GM19023 (cell line): ENCODE data around the gene CORO2B.
"Not testable (repeated sequence)": the region's sequence is repeated elsewhere in the genome, so short reads cannot be mapped to it uniquely, and the experiment has no call there.

Source experiments
- ATAC-seq: cut with Tn5 transposase; IDR thresholded peaks from one replicate; pipeline ENCODE4 v1.9.1; 2021; ENCODE audit warnings: mild to moderate bottlenecking, moderate library complexity; ENCODE audit not compliant: unreplicated experiment

Gene CORO2B

GRCh38 chr15:68667800-68668625 lies 89.2 kb downstream of the CORO2B start:
- ATAC-seq = no peak

DNA sequence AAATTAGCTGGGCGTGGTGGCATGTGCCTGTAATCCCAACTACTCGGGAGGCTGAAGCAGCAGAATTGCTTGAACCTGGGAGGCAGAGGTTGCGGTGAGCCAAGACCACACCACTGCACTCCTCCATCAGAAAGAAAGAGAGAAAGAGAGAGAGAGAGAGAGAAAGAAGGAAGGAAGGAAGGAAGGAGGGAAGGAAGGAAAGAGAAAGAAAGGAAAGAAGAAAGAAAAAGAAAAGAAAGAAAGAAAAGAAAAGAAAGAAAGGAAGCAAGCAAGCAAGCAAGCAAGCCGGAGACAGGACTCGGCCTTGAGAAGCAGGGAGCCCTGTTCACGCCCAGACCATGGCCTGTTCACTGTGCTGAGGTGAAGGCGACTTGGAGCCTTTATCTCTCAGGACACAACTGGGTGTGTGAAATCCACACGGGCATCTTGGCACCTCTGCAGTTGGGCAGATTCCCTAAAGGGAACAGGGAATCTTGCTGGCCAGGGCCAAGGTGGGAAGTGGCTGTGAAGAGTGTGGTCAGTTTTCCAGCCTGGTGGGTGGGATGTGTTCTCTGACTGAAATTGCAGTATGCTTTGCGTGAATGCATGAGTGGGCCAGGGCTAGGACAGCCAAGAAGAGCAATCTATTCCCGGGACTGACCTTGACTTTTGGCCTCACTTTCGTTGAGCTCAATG lies 90.3 kb downstream of the CORO2B start:
- ATAC-seq = no peak

DNA sequence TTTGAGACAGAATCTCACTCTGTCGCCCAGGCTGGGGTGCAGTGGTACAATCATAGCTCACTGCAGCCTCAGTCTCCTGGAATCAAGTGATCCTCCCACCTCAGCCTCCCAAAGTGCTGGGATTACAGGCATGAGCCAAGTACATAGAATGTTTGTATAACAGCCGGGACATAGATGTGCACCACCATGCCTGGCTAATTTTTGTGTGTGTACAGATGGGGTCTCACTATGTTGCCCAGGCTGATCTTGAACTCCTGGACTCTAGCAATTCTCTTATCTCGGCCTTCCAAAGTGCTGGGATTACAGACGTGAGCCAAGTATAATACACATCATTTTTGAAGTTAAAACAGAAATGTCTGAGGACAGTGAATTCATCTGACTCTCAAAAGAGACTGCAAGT lies 93.5 kb downstream of the CORO2B start:
- no peak for ATAC-seq

DNA sequence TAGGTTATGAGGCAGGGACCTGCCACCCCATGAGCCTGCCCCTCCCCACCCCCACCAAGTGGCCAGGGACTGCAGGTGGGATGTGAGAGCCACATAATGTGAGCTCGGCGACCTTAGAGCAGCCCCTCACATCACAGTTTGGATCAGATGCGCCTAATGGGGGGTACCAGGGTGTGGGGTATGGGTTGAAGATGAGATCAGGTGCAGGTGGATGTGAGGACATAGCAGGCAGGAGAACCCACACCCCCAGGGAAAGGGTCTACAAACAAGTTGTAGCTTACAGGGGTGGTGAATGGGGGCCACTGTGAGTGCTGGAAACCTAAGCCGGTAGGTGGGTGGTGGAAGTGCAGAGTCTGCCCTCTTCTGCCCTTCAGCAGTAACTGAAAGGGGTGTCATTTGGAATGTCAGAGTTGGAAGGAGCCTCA lies 94.0 kb downstream of the CORO2B start:
- ATAC-seq = no peak

GRCh38 chr15:68674975-68675374 lies 96.2 kb downstream of the CORO2B start:
- no peak for ATAC-seq

DNA sequence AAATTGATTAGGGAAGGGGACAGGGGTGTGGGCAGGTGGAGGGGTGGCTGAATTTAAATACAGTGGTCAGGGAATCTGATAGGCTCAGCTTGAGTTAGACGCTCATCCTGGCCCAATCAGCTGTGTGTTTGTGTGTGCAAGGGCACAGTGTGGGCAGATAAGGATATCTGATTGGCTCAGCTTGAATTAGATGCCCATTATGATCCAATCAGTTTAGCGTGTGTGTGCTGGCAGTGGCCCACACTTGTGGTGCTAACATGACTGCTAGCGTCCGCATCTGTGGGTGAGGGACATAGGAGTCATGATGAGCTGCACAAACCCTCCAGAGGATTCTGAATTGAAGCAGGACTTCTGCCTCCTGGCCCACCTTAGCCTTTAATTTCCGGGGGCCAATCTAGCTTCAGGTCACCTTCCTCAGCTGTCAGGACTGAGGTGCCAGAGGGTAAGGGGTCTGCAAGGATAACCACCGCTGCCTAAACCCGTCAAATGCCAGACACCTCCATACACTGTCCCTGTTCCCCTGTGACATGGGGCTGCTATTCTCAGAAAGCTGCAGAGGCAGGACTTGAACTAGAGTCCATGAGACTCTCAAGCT lies 97.3 kb downstream of the CORO2B start:
- no peak for ATAC-seq

DNA sequence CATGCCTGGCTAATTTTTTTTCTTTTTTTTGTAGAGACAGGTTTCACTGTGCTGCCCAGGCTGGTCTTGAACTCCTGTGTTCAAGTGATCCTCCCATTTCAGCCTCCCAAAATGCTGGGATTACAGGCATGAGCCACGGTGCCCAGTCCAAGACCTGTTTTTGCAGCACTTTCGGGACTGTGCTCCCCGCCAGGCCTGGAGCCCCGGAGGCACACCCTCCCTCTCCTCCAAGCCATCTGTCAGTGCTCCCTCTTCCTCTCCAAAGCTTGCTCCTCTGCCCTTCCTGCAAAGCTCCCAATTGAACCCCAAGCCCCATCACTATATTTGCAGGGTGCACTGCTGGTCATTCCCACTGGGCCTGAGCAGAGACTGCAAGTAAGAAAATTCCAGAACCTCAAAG lies 98.1 kb downstream of the CORO2B start:
- ATAC-seq = no peak

GRCh38 chr15:68677996-68678395 lies 99.2 kb downstream of the CORO2B start:
- ATAC-seq = no peak

- ATAC-seq = no peak
Measured at GRCh38 chr15:68678746-68679145, 100.0 kb downstream of the CORO2B start.

GRCh38 chr15:68679161-68679560 lies 100.4 kb downstream of the CORO2B start:
- ATAC-seq = no peak

- ATAC-seq = no peak
Measured at GRCh38 chr15:68679961-68680371, 101.2 kb downstream of the CORO2B start.

DNA sequence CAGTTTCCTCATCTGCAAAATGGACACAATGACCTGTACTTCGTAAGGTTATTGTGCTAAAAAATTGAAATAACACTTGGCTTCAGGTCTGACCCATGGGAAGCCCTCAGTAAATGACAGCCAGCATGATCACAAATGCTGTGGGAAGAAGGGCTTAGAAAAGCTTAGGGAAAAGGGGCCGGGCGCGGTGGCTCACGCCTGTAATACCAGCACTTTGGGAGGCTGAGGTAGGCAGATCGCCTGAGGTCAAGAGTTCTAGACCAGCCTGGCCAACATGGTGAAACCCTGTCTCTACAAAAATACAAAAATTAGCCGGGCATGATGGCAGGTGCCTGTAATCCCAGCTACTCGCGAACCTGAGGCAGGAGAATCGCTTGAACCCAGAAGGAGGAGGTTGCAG lies 102.0 kb downstream of the CORO2B start:
- not testable (repeated sequence) for ATAC-seq

DNA sequence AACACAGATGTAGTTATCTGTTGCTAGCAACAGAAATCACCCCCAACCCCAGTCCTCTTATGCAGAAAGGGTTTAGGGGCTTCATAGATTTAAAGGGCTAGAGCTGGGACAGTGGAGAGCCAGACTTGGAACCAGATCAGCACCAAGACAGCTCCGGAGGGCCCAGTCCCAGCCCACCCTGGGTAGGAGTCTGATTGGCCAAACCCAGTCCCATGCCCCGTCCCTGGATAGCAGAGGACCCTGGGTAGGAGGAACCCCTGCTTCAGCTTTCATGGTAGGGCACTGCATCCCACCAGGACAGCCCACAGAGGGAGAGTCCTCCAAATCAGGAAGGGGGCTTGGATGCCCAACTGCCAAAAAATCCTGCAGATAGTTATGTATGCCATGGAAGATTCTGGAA lies 103.0 kb downstream of the CORO2B start:
- ATAC-seq = no peak

DNA sequence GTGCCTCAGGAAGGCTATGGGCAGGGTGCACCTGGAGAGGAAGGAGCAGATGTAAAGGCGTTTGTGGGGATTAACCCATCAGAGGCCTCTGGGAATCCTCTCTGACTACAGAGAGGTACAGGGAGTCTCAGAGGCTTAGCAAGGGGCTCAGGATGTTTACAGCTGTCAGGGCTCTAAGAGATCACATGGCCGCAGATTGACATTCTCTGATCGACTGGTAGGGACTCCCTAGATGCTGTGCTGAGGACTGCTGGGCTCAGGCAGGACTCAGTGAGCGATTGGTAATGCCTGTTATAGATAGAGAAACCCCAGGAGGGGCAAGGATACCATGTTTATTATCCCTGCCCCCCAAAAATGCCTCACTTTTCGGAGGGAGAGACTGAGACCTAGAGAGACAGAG lies 103.5 kb downstream of the CORO2B start:
- ATAC-seq = no peak

DNA sequence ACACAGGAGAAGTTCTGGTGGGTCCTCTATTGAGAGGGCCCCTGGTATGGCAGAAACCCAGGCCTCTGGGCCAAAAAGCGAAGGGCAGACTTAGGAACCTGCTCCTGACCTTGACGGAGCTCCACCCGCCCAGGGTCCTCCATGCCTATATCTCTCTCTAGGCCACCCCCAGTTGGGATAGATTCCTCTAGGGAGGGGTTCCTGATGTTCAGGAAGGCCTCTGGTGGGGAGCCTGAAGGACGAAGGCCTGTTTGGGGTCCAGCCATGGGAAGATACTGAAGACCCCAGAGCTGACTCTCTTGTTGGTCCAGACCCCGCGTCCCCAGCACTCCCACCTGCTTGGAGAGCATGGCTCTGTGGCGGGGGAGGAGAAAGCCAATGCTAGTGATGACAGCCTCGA lies 104.2 kb downstream of the CORO2B start:
- no peak for ATAC-seq

DNA sequence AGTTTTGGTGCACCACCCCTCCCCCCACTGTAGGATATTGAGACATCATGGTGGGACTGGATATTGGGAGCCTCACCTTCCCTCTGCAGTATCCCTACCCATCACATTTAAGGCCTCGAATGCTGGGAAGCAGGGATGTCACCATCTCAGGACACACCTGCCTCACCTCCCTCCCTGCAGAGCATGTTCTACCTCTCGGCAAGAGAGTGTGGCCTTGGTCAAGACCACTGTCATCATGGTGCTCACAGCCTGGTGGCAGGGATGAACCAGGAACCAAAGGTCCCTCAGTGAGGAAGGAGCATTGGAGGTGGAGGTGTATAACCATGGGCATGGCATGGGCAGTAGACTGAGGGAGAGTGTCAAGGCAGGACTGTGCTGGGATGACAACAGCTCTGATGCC lies 104.8 kb downstream of the CORO2B start:
- ATAC-seq = no peak

- no peak for ATAC-seq
Measured at GRCh38 chr15:68684476-68684875, 105.7 kb downstream of the CORO2B start.

- ATAC-seq = no peak
Measured at GRCh38 chr15:68687136-68687735, 108.4 kb downstream of the CORO2B start.

GRCh38 chr15:68691705-68692104 lies 112.9 kb downstream of the CORO2B start:
- ATAC-seq = no peak

GRCh38 chr15:68693071-68693470 lies 114.3 kb downstream of the CORO2B start:
- no peak for ATAC-seq

DNA sequence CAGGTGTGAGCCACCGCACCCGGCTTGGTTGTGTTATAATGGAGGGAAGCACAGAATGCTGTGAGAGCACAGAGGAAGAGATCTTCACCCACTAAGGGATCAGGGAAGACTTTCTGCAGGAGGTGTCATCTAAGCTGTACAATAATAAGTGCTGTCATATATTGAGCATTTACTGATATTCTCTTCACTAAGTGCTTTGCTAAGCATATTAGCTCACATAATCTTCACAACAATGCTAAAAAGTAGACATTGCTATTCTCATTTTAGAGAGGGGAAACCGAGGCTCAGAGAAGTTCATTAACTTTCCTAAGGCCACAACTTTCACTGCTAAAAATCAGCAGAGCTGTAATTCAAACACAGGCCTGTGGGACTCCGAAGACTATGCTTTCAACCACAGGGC lies 115.3 kb downstream of the CORO2B start:
- no peak for ATAC-seq
